ENCODE measurements around the gene DBN1. TPM values are rescaled to one million over a fixed set of nuclear protein-coding genes. Genes with fewer than 3 reads are reported as not detected.

Gene DBN1
- total and polyA plus RNA-seq, 2 donors (not counting 1 experiment from before 2014, with no cell fraction given): 1.4 to 1.9 TPM

DNA sequence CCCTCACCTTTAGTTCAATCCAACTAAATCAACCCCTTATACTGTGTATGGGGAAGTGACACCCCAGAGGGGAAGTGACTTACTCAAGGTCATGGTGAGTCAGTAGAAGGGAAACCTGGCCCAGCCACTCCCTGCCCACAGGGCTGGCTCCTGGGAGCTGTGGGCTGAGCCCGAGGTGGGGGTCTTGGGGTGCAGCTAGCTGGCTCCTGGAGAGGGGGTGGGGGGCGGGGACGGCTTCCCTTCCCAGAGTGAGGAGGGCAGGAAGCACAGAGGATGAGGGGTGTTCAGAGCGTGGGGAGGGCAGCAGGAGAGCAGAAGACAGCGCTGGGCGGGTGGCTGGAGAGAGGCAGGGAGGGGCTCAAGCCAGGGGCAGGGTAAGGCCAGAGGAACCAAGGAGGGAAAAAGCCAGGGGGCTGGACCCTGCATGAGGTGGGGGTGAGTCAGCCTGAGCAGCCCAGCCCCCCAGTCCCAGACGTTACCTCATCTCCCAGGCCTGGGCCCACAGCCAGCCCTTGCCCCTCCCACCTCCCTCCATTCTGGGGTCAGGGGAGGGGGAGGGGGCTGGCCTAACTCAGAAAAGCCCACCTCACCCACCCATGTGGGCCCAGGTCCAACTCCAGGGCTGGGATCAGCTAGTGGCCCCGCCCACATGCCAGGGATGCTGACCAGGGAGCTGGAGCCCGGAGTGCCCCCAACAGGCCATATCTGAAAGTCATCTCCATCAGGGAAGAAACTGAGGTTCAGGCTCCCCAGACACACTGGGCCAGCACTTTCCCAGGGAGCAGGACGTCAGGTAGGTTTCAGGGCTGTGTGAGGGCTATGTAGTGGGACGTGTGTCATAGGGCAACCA lies 21.1 kb upstream of the DBN1 start:
- Histone ChIP-seq H4K20me1 (ENCODE audit: control insufficient read depth, insufficient read depth, low read length, poor library complexity, severe bottlenecking) (peaks cover 10% of the 10 kb centered on the region), H3K9ac (ENCODE audit: low read length) (no peak overlapping the region), H3K36me3 (replicated peaks in 1 of 2; ENCODE audit: control extremely low read depth in 1 of 2, control insufficient read depth in 1 of 2, extremely low read depth in 1 of 2, insufficient read depth in 2 of 2, low read length in 1 of 2) (no peaks in the 10 kb centered on the region), H3K4me3 (ENCODE audit: control extremely low read depth in 1 of 5, extremely low read depth in 1 of 5, insufficient read depth in 1 of 5, low read depth in 2 of 5, low read length in 4 of 5) (no peak overlapping the region), H3K79me2 (ENCODE audit: control insufficient read depth, insufficient read depth, low read length) (peaks cover 9% of the 10 kb centered on the region), H3K9me3 (ENCODE audit: control extremely low read depth in 1 of 3, control insufficient read depth in 2 of 3, insufficient read depth in 1 of 3, low read length in 2 of 3) (peaks cover 0 to 10% (median 0%) of the 10 kb centered on the region in 3 donors), H3K4me2 (replicated peaks; ENCODE audit: low read depth, low read length, poor library complexity, severe bottlenecking) (peak overlapping the region; percentile 46), H2AFZ (ENCODE audit: insufficient read depth, low read depth, low read length, poor library complexity, severe bottlenecking) (no peak overlapping the region), H3K4me1 (ENCODE audit: control insufficient read depth in 2 of 2, insufficient read depth in 2 of 2, low read length in 2 of 2) (peaks cover 37 to 50% of the 10 kb centered on the region in 2 donors), H3K27ac (ENCODE audit: low read length in 2 of 2) (peak overlapping the region; percentile 29 to 63), H3K27me3 (replicated peaks in 1 of 4; ENCODE audit: control extremely low read depth in 1 of 4, control insufficient read depth in 3 of 4, insufficient read depth in 4 of 4, low read length in 3 of 4) (peaks cover 0 to 10% (median 4%) of the 10 kb centered on the region in 4 experiments)
- Mint-ChIP-seq H3K9me3 (ENCODE audit: insufficient read depth) (no peaks in the 10 kb centered on the region), H3K27ac (peak overlapping the region; percentile 77), H3K4me1 (peaks cover 54% of the 10 kb centered on the region), H3K4me3 (peak overlapping the region; percentile 39), H3K27me3 (peaks cover 3% of the 10 kb centered on the region)
- ChIA-PET CTCF (interaction anchor here (1.1 to 2.5 kb wide), 6 partner anchors 22 to 185 kb away, joined by 3 to 11 read pairs (median 5); partner anchors contain the start of gene DDX41), POLR2A (interaction anchor here (0.7 to 1.1 kb wide), 3 partner anchors 38 to 105 kb away, joined by 3 to 4 read pairs (median 3); partner anchors contain the start of gene B4GALT7)
- intact Hi-C loops (cut with micrococcal nuclease): no loop called here
- TF ChIP-seq CTCF (IDR thresholded peaks at IDR 0.05) (no peak), EZH2 (IDR thresholded peaks at IDR 0.05; ENCODE audit: borderline replicate concordance, insufficient read depth, low read depth, low read length, poor library complexity, severe bottlenecking) (no peak)
- DNase-seq: peak; percentile 71
- WGBS (ENCODE audit: insufficient coverage): 59% methylated on average over 9 of the region's 11 CpGs
- peak; percentile 36 for ATAC-seq (ENCODE audit: low read depth)

All from B cell (primary cell).